HG02759 (cell line): ENCODE measurements around the gene ILF2.
A peak's percentile ranks its signal among the peaks of the same experiment; 100 is the strongest.
"Not testable (repeated sequence)": the region's sequence is repeated elsewhere in the genome, so short reads cannot be mapped to it uniquely, and the experiment has no call there.

ENCODE experiments used
- ATAC-seq: cut with Tn5 transposase; IDR thresholded peaks from one replicate; pipeline ENCODE4 v1.9.1; 2021; ENCODE audit warnings: mild to moderate bottlenecking, moderate library complexity; ENCODE audit not compliant: unreplicated experiment

ILF2 gene

DNA sequence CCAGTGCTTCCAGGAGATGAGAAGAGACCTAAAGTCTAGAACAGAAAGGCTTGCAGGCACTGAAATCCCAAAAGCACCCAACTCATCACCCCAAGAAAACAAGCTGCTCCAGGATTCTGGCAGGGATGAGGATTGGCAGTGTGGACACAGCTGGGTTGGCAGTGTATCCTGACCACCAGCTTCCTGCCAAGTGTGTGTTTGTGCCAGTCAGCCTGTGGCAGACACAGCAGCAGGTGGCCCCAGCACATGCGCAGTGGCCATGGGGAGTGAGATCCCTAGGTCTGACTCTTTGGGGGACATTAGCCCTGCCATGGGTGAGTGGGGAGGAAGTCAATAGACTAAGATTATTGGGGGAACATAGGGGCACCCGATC lies 20.9 kb downstream of the ILF2 start:
- ATAC-seq: no peak

DNA sequence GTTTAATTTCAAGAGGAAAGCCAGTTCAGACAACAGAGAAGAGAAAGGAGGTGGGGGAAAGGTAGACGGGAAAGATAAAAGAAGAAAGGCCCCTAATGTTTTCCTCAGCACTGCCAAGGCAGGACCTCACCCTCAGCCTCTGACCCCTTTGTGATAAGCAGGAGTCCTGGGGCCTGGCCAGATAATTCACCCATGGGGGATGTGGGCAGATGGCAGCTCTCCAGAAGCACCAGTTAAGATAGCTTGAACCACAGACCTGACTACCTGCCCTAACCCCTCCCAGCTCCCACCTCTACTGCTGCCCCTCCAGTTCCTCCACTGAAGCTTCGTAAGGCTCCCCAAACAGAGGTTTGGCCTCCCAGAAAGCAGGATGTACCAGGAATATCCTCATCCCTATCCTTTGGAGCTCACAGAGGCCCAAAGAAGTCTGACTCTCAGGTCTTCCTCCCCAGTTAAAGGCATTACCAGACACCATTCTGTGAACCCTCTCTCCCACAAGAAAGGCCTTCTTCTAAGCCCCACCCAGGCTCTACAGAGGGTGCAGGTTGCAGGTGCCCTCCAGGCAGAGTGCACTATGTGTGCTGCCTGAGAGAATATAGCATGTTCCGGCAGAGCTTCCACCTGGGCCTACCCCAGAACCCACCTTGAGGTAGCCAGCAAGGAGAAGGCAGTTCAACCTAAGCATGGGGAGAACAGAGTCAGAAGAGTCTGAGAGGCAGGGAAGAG lies 21.5 kb downstream of the ILF2 start:
- no peak for ATAC-seq

DNA sequence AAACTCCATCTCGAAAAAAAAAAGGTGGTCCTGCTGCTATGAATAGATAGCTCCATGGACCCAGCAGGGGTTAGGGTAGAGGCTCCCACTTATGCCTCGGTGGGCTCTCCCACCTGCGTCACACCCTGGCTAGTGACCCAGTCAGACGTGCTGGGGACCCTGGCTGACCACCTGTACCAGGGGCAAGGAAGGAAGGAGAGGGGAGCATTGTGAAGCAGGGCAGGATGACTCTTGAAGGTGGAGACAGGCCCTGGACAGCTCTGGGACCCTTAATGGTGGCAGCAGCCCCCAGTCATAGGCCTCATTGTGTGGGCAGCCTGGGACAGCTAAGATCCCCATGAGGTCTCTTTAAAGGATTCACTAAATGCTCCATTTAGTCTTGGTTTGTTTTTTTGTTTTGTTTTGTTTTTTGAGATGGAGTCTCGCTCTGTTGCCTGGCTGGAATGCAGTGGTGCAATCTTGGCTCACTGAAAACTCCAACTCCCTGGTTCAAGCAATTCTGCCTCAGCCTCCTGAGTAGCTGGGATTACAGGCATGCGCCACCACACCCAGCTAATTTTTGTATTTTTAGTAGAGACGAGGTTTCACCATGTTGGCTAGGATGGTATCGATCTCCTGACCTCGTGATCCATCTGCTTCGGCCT lies 22.7 kb downstream of the ILF2 start:
- ATAC-seq: no peak

DNA sequence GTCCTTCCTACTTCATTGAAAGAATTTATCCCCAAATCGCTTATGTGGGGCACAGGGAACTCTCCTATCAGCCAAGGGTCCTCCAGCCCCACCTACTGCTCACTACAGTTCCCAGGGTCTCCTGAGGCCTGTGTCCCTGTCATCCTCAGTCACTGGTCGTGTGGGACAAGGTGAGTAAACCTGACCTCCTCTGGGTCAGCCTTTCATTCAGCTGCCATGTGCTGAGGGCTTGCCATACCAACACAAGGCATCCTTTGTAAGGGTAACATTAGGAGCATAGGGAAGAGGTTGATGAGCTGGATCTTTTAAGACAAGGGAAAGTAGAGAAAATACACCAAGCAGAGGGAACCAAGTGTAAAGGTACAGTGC lies 23.5 kb downstream of the ILF2 start:
- no peak for ATAC-seq

GRCh38 chr1:153646672-153647345 lies 24.0 kb downstream of the ILF2 start:
- ATAC-seq: no peak

DNA sequence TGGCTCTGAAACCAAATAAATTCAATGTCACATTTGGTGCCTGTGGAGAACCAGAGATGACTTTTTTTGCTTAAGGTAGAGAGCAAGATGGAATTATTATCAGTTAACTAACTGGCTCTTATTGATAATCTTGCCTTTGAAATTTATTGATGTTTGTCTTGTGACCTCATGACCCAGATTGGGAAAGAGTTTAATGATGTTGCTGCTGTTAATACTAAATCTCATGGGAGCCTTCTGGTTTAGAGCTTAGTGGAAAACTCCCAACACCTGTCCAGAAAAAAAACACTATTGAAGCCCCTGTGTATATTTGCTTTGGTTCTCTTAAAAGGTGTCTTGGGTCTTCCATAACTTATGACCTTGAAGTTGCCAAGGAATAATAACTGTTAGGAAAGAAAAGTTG lies 27.0 kb downstream of the ILF2 start:
- no peak for ATAC-seq

- no peak for ATAC-seq
Measured at GRCh38 chr1:153643100-153643499, 27.7 kb downstream of the ILF2 start.

DNA sequence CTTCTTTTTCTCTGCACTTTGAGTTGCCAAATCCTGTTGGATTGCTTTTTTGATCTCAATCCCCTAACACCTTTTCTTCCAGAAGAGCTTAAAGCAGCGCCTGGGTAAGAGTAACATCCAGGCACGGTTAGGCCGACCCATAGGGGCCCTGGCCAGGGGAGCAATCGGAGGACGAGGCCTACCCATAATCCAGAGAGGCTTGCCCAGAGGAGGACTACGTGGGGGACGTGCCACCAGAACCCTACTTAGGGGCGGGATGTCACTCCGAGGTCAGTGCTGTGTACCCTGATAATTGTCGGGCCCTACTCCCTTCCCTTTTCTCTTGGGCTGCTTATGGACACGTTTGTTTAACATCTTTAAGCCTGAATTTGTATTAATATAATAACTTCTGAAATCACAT lies 28.6 kb downstream of the ILF2 start:
- ATAC-seq: no peak

GRCh38 chr1:153640861-153641260 lies 29.9 kb downstream of the ILF2 start:
- ATAC-seq: no peak

DNA sequence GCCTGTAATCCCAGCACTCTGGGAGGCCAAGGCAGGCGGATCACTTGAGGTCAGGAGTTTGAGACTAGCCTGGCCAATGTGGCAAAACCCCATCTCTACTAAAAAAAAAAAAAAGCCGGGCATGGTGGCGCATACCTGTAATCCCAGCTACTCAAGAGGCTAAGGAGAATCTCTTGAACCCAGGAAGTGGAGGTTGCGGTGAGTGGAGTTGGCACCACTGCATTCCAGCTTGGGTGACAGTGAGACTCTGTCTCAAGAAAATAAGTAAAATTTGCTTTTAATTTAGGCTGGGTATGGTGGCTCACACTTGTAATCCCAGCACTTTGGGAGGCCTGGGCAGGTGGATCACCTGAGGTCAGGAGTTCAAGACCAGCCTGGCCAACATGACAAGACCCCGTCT lies 30.6 kb downstream of the ILF2 start:
- not testable (repeated sequence) for ATAC-seq

GRCh38 chr1:153639280-153639679 lies 31.5 kb downstream of the ILF2 start:
- ATAC-seq: no peak

DNA sequence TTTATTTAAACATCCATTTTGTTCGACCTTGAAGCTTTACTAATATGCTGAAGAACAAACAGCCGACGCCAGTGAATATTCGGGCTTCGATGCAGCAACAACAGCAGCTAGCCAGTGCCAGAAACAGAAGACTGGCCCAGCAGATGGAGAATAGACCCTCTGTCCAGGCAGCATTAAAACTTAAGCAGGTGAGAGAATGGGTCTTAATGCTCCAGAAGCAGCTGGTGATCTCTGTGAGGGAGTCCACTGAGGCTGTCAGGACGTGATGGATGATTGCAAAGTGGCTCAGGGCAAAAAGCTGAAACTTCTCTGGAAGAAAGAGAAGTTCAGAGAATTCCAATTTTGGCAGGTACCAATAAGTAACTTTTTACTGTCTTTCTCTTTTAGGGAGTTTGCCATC lies 32.5 kb downstream of the ILF2 start:
- ATAC-seq: no peak

- no peak for ATAC-seq
Measured at GRCh38 chr1:153636312-153636711, 34.5 kb downstream of the ILF2 start.

- ATAC-seq: no peak
Measured at GRCh38 chr1:153635872-153636271, 34.9 kb downstream of the ILF2 start.

DNA sequence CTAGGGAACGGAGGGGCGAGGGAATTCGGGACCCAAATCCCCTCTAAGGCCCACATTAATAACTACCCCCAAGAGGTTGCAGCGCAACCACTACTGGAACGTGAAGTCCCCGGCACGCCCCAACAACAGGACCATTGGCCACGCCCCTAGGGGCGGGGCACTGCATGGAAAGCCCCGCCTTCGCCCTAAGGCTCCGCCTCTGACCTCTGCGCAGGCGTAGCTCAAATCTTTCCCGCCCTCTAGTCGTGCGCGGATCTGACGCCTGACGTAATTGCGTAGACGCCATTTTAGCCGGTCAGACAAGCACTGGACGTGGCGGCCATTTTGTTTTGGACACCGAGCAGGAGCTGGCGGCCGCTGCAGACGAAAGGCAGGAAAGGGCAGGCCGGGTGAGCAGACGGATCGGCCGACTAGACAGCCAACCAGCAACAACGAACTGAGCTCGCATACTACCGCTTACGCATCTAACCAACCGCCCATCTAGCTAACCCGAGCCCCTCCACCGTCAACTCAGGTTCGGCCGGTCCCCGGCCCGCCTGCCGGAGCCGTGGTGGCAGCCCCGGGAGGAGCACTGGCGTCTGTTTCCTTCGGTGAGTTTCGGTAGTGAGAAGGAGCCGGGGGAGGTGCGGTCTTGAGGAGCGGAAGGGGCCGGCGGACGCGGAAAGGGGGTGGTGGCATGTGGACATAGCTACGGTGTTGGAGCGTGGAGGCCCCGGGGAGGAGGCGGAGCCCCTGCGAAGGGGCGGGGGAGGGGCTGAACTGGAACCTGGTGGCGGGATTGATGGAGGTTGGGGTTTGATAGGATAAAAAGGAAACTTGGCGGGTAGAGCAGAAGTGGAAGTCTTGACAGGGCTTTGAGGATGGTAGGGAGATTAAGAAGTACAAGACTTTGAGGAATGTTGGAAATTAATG lies 36.8 kb downstream of the ILF2 start, which contains the start of gene CHTOP:
Gene CHTOP, plus strand, starts transcription at position 313 of the 912 bp plus-strand sequence. CDS start 2,523 bp downstream, outside the sequence.
- peak; percentile 91 for ATAC-seq

- ATAC-seq: peak; percentile 6
Measured at GRCh38 chr1:153633161-153633753, 37.5 kb downstream of the ILF2 start.

- ATAC-seq: no peak
Measured at GRCh38 chr1:153631047-153632022, 39.5 kb downstream of the ILF2 start.

- ATAC-seq: no peak
Measured at GRCh38 chr1:153630384-153630783, 40.4 kb downstream of the ILF2 start.

DNA sequence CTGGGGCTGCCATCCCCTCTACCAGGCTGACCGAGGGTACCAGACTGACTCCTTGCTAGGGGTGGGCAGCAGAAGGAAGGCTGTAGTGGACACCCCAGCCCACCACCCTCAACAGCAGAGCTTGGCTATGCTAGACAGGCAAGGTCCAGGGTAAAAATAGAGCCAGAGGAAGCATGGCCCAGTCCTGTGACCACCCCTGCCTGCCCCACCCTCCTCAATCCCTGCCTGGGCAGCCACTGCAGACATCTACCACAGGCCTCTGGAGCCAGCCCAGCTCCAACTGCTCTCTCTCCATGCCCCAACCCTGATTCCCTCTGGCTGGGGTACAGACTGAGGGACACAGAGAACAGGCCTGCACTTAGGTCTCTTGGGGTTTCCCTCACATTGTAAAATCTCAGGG lies 40.8 kb downstream of the ILF2 start:
- ATAC-seq: no peak

GRCh38 chr1:153629343-153629665 lies 41.5 kb downstream of the ILF2 start:
- ATAC-seq: no peak
